Stimulated activated CD8-positive, alpha-beta memory T cell treated with anti-CD3 and anti-CD28 coated beads, Interleukin-2, amount 100 ng/mL, for 1 hour (primary cell): ENCODE results near the gene BET1.

Source experiments
- DNase-seq, 2 donors: peaks; one replicate each; pipeline ENCODE4 v3.0.0-alpha.2; 2020; ENCODE audit warnings: low read depth in 2 of 2

The BET1 gene

DNA sequence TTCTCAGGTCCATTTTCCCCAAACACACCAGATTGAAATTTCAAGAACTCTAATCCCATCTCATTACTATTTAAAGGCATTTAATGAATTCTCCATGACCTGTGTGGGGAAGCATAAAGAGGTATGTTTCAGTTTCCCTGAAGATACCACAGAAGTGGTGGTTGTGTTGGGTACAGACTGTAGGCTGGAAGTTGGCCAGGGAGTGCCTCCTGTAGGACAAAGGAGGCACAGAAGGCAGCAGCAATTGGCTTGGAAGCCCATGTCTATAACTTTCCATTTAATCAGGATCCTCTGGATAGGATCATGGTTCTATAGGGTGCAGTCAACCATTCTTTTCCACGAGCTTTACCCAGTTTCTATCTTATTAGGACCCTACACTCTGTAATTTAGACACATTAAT, 8.6 kb upstream of the BET1 start:
- DNase-seq, result no peak

DNA sequence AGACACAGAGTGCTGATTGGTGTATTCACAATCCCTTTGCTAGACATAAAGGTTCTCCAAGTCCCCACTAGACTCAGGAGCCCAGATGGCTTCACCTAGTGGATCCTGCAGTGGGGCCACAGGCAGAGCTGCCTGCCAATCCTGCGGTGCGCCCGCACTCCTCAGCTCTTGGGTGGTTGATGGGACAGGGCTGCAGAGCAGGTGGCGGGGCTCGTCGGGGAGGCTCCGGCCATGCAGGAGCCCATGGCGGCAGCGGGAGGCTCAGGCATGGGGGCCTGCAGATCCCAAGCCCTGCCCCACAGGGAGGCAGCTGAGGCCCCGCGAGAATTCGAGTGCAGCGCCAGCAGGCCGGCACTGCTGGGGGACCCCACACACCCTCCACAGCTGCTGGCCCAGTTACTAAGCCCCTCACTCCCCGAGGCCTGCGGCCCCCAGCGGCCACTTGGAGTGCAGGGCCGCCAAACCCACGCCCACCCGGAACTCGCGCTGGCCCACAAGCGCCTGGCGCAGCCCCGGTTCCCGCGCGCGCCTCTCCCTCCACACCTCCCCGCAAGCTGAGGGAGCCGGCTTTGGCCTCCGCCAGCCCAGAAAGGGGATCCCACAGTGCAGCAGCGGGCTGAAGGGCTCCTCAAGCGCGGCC, 7.7 kb upstream of the BET1 start:
- DNase-seq, result no peak

DNA sequence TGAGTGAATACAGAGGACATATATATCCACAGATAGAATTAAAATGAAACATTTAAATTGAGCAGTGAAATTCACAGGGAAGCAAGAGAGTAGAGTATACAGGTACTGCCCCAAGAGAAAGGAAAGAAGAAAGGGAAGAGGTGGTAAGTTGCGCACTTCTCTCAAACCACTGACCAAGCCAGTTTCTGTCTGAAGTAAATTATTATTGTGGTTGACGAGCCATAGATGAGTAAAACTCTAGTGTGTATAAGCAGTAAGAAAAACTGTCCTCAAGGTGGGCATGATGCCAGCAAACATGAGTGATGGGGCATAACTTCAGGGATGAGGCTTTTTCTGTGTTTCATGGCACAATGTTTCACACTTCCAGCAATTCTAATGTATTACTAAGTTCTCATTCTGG, 4.4 kb upstream of the BET1 start:
- no peak for DNase-seq

DNA sequence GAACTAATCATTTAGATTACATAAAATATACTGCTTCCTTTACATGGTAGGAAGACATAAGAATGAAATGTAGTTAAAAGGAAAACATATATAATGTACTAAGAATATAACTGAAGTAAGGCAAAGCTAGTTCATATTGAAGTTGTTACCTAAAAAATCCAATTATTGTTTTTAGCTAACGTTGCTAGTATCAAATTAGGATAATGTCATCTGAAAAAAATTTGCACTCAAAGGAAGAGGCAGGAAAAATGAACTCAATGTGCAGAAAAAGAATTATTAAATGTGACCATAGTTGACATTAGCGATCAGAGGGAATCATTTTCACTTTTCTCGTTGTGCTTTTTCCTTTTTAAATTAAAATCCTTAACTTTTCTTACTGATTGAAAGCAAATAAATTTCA, 1.6 kb upstream of the BET1 start:
- DNase-seq, result no peak

DNA sequence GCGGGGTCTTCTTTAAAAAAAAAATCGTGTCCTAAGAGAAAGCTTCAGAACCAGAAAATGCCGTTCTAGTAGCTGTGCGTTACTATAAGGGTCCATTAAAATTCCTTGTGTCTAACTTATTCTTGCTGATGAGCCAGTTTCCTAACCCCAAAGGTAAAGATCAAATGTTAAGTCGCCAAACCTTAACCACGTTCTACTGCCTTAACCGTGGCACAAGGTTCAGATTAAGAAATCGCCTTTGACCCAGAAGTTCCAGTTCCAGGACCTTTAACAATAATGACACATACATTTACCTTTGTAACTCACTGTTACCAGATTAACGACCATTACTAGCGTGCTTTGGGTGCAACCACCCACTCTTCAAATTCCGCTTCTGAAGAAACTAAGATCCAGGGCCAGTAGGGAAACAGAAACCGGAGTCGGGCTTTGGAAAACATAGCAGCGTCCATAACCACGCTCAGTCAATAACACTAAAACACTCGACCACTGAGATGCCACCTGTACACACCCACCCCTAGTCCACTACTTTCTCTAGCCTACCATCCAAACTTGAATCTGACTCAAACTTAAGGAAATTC, 620 bp downstream of the BET1 start:
- DNase-seq, result no peak

DNA sequence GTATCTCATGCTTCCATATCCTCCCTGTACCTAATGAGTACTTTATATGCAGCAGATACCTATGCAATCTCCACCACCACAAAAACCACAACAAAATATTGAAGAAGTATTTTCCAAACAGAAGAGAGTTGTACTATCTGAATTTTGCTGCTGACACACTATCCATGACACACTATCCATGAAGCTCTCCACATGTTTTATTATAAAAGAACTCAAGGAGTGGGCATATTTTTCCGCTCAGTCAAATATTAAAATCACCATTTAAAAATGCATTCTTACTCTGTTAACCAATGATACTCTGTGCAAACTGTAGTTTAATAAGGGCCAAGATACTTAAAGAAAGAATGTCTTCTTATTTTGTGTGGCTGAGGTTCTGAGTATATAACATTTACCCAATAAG, 2.8 kb downstream of the BET1 start:
- no peak for DNase-seq

DNA sequence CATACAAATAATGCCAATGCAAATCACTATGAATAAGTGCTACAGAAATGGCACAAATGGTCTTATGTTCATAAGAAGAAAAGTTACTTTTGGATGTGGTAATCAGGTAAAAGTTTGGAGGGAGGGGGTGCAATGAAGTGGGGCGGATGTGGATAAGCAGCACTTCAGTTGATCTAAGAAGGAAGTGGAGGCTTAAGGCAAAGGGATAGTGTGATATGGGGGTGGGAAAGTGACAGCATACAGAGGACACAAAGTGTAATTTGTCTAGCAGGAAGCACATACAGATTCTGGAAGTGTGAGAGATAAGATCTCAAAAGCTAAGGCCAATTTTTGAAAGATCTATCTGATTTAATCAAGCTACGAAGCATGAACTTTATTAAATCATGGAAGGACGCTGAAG, 6.3 kb downstream of the BET1 start:
- no peak for DNase-seq

DNA sequence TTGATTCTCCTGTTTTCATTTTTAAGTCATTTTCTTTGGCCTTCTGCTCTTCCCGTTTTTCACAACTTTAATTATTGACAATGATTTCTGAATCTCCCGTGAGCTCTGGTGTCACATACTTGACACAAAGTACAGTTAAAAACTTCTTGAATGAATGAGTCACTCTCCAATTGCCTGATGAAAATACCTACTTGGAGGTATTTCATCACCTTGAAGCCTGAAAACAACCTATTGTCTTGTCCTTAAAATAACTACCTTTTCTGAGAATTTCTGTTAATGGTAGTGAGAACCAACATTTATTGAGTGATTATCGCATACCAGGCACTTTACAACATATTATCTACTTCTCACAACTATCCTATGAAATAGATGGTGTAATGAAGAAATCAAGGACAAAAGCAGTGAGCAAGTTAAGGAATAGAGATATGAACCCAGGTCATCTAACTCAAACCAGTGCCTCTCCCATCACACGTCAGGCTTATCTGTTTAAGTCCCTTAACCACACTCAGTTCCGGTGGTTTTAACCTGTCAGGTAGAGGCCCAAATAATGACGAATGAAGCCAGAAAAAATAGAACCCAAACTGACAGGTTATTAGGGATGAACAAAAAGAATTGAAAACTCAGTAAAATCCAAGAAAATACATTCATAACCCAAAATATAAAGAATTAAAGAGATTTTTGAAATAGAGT, 11.6 kb downstream of the BET1 start:
- no peak for DNase-seq

DNA sequence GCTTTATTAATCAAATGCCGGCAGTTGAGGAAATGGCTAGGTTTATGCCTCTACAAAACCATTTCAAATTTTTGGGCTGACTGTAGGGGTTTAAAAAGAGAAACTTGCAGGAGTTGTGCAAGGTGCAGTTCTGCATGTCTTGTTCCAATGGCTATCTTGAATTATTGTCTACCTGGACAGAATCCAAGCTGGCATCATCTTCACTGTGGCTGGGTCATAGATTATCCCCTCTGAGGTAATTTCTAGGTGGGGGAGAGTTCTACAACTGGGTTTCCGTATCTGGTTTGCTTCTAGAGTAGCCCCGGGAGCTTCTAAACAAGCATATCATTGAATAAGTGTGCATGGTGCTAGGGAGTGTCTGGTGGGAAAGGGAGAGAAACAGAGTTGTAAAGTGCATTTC, 16.9 kb downstream of the BET1 start:
- DNase-seq, result no peak

DNA sequence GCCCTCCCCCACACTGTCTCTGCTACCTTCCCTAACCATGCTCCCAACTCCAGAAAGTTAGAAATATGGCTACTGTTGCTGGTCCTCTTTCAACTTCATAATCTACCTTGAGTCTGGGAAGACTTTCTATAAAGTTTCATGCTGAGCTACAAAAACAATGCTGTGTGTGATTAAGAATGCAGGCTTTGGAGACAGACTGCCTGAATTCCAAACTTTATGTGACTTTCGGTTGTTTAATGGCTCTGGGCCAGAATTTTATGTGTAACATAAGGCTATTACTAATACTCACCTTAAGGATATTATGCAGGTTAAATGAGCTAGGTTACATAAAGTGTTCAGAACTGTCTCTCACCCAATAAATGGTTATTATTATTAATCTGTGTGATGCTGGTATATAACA, 19.1 kb downstream of the BET1 start:
- DNase-seq, result no peak

DNA sequence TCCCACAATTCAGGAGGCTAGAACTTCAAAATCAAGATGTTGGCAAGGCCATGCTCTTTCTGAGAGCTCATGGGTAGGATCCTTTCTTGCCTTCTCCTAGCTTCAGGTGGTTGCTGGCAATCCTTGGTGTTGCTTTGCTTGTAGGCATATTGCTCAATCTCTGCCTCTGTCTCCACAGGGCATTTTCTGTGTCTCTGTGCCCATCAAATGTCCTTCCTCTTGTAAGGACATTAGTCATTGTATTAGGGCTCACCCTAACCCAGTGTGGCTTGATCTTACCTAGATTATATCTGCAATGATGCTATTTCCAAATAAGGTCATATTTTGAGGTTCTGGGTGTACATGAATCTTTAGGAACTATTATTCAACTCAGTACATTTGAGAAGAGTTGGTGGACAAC, 20.1 kb downstream of the BET1 start:
- DNase-seq, result no peak

DNA sequence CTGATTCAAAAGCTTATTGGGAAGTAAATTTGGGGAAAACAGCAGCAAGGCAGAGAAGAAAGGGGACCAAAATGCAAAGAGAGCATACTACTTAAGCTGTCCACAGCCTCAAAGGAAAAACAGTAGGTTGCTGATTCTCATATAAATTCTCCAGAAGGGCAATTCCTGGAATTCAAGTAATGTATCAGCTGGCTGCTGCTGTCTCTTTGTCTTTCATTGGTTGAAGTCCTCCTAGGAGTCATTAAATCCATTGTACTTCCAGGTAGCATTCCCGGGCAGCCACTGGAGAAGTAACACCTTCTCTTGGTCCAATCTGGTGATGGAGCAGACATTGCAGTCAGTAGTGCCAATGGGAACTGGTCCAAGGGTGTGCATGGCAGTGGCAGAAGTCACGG, 22.7 kb downstream of the BET1 start:
- no peak for DNase-seq

DNA sequence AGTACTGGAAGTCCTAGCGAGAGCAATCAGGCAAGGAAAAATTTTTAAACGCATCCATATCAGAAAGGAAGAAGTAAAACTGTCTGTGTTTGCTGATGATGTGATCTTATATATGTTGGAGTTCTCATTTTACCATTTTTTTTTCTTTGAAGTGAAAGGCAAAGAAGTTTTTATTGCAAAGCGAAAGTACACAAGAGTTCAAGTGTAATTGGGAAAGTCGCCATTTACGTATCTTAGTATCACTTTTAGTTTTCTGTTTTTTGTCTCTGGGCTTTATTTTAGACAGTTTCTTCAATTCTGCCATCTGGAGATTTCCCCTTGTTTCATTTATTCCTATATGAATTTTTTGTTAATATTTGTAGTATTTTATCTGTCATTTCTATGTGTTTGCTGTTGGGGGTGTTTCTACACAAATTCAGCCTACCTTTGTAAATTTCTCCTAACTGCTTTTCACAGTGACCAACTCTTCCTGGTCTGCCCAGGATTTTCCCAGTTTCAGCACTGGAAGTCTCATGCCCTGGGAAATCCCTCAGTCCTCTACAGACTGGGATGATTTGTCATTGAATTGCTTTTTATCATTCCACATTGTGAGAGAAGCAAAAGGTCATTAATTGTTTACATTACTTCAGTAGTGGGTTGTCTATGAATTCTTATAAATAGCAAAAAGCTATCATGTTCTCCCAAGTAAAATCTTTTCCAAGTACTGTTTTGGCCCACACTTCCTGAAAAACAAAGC, 23.2 kb downstream of the BET1 start:
- no peak for DNase-seq

DNA sequence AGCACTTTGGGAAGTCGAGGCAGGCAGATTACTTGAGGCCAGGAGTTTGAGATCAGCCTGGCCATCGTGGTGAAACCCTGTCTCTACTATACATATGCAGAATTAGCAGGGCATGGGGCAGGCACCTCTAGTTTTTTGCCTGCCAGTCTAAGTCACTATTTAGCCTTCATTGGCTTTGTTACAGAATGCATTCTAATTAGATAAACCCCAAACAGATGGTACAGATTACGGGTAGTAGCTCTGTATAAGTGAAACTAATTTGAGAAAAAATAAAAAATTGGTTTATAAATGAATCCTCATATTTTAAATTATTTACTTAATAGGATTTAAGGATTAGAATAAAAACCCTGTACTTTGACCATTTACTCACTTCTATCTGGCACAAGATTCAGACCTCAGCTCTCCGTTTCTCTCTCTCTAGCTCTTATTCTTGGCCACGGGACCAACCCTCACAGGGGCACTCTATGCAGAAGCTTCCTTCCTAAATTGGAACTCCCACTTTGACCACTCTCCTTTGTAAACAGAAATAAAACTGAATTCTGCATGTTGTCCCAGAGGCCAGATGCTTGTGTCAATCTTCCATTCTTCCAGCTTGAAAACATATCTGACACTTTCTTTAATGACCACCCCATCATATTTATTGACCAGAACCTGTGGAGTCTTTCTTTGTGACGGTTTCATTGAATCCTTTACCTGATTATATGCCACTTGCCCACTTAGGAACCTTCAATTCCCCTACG, 26.8 kb downstream of the BET1 start:
- no peak for DNase-seq

DNA sequence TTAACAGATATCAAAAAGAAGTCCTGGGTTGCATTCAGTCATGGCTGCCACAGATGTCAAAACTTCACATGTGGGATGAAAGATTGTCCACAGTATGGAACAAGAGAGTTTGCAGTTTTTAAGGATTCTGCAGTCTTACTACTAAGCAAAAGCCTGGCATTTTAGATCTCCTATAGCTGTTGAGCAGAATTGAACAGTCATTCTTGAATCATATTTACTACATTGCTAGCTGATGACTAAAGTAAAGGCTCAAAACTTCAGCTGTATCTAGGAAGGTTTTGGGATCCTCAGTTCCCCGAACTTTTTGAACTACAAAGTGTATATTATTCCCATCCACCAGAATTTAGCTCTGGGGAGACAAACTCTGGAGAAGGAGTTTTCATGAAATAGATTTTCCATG, 31.0 kb downstream of the BET1 start:
- no peak for DNase-seq

DNA sequence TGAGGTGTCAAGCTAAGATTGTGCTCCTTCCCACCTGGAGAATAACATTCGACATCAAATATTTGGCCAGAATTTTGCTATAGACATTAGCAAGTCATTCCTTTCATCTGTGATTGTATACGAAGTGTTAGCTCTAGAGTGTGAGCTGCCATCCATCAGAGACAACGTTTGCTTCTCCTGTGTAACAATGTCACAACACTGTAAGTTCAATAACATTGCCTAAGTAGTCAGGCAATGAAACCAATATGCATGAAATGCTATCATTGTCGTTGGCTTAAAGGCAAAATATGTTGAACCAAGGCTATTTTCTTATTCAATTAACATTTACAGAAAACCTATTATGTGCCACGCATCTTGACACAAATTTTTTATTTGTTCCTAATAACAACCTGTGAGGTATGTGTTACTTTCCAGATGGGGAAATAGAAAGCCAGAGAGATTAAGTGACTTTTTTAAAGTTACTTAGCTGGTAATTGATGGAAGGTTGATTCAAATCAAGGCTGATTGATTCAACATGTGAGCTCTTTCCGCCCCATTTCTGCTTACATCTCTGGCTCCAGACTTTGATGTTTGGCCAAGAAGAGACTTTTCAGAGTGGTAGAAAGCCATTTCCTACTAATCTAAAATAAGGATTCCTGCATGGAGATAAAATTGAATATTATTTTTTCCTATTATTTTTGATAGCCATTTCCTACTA, 32.0 kb downstream of the BET1 start:
- no peak for DNase-seq

DNA sequence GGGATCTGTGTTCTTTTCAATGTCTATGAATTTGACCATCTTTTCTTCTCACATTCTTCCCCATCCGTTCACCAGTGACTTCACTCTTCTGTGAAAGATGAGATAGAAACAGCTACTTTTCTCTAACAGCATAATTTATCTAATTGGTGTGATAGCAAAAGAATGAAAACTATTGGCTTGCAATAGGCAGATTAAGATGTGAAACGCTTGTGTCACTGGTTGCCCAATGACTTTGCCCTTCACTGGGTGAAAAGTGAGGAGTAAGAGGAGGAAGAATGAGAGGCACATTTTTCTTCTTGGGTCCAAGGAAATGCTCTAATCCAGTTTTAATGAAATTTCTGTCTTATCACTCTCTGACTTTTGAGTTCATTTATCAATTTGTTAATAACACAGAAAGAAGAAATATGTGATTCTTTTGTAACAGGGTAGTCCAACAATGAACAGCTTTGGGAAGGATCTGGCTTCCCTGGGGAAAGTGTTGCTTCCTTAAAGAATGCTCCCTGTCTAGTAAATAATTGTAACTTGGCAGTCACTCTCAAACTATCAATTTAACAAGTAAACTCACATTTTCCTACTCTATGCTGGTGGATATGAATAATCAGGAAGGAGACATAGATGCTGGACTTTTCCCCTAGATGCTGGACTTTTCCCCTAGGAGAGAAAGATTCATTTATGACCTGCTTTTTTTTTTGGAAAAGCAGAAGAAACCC, 35.1 kb downstream of the BET1 start:
- no peak for DNase-seq

DNA sequence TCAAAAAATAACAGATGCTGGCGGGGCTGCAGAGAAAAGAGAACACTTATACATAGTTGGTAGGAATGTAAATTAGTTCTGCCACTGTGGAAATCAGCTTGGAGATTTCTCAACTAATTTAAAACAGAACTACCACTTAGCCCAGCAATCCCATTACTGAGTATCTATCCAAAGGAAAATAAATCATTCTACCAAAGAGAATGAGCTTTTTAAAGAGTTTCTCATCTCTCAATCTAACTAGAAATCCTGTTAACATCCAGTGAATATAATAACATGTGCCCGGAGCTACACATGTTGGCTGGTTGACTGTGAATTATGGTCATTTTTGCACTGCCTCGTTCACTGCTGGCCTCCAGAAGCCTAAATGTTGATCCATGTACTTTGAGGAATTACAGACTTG, 39.3 kb downstream of the BET1 start:
- DNase-seq, result no peak

DNA sequence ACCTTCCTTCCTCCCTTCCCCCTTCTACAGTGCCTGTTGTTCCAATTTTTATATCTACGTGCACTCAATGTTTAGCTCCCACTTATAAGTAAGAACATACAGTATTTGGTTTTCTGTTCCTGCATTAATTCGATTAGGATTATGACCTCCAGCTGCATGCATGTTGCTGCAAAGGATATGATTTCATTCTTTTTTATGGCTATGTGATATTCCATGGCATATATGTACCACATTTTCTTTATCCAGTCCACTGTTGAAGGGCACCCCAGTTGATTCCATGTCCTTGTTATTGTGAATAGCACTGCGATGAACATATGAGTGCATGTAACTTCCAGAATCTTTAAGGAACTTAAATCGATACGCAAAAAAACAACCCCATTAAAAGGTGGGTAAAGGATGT, 39.9 kb downstream of the BET1 start:
- no peak for DNase-seq

DNA sequence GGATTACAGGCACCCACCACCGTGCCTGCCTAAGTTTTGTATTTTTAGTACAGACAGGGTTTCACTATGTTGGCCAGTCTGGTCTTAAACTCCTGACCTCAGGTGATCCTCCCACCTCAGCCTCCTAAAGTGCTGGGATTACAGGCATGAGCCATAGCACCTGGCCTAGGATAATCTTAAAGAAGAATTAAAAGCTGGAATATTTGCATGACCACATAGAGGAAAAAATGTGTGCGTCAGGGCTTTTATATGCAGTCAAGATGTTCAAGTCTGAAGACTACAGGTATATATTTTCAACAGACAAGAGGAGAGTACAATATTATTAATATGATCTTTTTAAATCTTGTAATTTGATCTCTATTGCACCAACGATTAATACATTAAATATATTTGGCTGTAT, 43.2 kb downstream of the BET1 start:
- DNase-seq, result no peak

DNA sequence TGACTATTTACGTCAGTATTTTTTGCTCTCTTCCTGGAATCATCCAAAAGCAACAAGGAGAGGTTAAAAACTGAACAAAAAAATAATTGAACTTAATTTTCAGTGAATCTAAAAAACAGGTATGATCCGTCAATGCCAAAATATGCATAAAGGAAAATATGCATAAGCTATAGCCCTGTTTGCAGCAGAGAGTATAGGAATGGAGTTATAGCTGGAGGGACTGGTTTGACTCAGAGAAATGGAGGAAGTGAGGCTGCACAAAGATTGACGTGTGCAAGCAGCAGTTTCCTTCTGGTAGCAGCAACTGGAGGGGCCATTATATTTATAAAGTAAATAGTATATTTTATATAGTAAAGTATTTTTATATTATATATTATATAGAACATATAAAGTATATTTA, 45.5 kb downstream of the BET1 start:
- no peak for DNase-seq
